Ishikawa (cell line): ENCODE data around the gene TBC1D4.

ENCODE experiments used
- CEBPB ChIP-seq: IDR thresholded peaks from 2 replicates; pipeline ENCODE4 v1.6.1; 2012
- EGR1 ChIP-seq: IDR thresholded peaks from 2 replicates; pipeline ENCODE4 v1.6.1; 2012
- EP300 ChIP-seq: IDR thresholded peaks from 2 replicates; pipeline ENCODE4 v1.6.1; 2012; ENCODE audit warnings: borderline replicate concordance
- RAD21 ChIP-seq: IDR thresholded peaks from 2 replicates; pipeline ENCODE4 v1.6.1; 2012; ENCODE audit warnings: low read depth
- TAF1 ChIP-seq: IDR thresholded peaks from 2 replicates; pipeline ENCODE4 v1.6.1; 2012; ENCODE audit warnings: low read depth, mild to moderate bottlenecking
- TEAD4 ChIP-seq: IDR thresholded peaks from 2 replicates; pipeline ENCODE4 v1.6.1; 2012
- YY1 ChIP-seq: IDR thresholded peaks from 2 replicates; pipeline ENCODE4 v1.6.1; 2012; ENCODE audit warnings: low read depth
- ZBTB7A ChIP-seq: IDR thresholded peaks from 2 replicates; pipeline ENCODE4 v1.6.1; 2012; ENCODE audit warnings: low read depth
- TF ChIP-seq, protein P1 (sequence below): IDR thresholded peaks from 2 replicates; pipeline ENCODE4 v1.6.1; 2012; ENCODE audit warnings: low read depth, mild to moderate bottlenecking
- TF ChIP-seq, protein P2 (sequence below): IDR thresholded peaks from 2 replicates; pipeline ENCODE4 v1.6.1; 2012
- TF ChIP-seq, protein P3 (sequence below): IDR thresholded peaks from 2 replicates; pipeline ENCODE4 v1.6.1; 2012

DNA sequence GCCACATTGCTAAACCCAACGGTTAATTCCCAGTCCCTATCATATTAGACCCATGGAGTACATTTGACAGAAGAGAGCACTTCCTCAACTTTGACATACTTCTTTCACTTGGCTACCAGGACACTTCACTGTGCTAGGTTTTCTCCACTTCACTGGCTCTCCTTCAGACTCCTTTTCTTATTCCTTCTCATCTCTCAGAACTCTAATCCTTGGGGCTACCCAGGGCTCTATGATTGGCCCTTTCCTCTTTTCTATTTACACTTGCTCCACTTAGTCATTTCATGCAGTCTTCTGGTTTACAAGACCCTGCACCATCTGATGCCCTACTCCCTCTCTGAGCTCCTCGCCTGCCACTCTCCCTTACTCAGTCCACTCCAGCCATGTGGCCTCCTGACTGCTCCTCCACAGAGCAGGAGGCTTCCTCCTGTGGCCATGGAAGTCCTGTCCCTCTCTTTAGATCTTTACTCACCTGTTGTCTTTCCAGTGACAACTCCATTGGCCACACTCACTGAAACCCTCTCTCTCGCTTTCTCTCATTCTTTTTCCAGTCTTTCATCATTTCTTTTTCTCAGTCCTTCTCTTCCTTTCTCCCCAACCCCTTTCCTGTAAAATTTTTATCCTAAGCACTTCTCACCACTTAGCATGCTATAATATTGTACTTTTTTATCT is 90.4 kb downstream of the TBC1D4 start:
- TF ChIP-seq, protein P1, sequence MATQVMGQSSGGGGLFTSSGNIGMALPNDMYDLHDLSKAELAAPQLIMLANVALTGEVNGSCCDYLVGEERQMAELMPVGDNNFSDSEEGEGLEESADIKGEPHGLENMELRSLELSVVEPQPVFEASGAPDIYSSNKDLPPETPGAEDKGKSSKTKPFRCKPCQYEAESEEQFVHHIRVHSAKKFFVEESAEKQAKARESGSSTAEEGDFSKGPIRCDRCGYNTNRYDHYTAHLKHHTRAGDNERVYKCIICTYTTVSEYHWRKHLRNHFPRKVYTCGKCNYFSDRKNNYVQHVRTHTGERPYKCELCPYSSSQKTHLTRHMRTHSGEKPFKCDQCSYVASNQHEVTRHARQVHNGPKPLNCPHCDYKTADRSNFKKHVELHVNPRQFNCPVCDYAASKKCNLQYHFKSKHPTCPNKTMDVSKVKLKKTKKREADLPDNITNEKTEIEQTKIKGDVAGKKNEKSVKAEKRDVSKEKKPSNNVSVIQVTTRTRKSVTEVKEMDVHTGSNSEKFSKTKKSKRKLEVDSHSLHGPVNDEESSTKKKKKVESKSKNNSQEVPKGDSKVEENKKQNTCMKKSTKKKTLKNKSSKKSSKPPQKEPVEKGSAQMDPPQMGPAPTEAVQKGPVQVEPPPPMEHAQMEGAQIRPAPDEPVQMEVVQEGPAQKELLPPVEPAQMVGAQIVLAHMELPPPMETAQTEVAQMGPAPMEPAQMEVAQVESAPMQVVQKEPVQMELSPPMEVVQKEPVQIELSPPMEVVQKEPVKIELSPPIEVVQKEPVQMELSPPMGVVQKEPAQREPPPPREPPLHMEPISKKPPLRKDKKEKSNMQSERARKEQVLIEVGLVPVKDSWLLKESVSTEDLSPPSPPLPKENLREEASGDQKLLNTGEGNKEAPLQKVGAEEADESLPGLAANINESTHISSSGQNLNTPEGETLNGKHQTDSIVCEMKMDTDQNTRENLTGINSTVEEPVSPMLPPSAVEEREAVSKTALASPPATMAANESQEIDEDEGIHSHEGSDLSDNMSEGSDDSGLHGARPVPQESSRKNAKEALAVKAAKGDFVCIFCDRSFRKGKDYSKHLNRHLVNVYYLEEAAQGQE: no peak
- TF ChIP-seq YY1 (no peak), EGR1 (no peak), EP300 (no peak), TAF1 (no peak), RAD21 (no peak), CEBPB (no peak), TEAD4 (no peak), ZBTB7A (no peak)
- TF ChIP-seq, protein P2, sequence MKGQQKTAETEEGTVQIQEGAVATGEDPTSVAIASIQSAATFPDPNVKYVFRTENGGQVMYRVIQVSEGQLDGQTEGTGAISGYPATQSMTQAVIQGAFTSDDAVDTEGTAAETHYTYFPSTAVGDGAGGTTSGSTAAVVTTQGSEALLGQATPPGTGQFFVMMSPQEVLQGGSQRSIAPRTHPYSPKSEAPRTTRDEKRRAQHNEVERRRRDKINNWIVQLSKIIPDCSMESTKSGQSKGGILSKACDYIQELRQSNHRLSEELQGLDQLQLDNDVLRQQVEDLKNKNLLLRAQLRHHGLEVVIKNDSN: no peak
- TF ChIP-seq, protein P3, sequence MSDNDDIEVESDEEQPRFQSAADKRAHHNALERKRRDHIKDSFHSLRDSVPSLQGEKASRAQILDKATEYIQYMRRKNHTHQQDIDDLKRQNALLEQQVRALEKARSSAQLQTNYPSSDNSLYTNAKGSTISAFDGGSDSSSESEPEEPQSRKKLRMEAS: no peak
